ENCODE data around the gene IAPP. TPM values are rescaled to one million over a fixed set of nuclear protein-coding genes. Genes with fewer than 3 reads are reported as not detected.
"Not testable (repeated sequence)": the region's sequence is repeated elsewhere in the genome, so short reads cannot be mapped to it uniquely, and the experiment has no call there.

The IAPP gene
- total and polyA plus RNA-seq, 8 donors = not detected

DNA sequence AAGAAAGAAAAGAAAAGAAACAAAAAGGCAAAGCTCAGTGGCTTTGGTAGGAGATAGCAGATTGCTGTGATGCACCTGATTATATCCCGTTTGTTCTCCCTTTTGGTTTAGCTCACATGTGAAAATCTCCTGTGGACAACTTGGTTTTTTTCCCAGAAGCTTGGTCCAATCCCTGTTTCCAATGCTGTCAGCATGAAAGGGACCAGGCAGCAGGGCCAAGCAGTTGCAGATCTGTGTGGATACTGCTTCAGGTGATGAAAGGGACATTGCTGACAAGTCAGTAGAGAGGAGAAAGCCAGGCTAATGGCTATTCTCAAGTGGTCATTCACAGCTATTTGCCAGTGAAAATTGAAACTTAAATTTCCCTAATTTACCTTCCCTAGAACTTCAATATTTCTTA is 19.2 kb upstream of the IAPP start:
- no peak for ATAC-seq
- TF ChIP-seq, protein P1, sequence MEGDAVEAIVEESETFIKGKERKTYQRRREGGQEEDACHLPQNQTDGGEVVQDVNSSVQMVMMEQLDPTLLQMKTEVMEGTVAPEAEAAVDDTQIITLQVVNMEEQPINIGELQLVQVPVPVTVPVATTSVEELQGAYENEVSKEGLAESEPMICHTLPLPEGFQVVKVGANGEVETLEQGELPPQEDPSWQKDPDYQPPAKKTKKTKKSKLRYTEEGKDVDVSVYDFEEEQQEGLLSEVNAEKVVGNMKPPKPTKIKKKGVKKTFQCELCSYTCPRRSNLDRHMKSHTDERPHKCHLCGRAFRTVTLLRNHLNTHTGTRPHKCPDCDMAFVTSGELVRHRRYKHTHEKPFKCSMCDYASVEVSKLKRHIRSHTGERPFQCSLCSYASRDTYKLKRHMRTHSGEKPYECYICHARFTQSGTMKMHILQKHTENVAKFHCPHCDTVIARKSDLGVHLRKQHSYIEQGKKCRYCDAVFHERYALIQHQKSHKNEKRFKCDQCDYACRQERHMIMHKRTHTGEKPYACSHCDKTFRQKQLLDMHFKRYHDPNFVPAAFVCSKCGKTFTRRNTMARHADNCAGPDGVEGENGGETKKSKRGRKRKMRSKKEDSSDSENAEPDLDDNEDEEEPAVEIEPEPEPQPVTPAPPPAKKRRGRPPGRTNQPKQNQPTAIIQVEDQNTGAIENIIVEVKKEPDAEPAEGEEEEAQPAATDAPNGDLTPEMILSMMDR (IDR thresholded peaks at IDR 0.05) = no peak
- no peak for DNase-seq
- Histone ChIP-seq H3K27me3 (no peaks in the 10 kb centered on the region), H3K36me3 (no peaks in the 10 kb centered on the region), H3K4me3 (no peak overlapping the region), H3K4me1 (no peaks in the 10 kb centered on the region), H3K27ac (no peak overlapping the region), H3K9me3 (no peaks in the 10 kb centered on the region)
- intact Hi-C loops (cut with DNase I) = no loop called here

DNA sequence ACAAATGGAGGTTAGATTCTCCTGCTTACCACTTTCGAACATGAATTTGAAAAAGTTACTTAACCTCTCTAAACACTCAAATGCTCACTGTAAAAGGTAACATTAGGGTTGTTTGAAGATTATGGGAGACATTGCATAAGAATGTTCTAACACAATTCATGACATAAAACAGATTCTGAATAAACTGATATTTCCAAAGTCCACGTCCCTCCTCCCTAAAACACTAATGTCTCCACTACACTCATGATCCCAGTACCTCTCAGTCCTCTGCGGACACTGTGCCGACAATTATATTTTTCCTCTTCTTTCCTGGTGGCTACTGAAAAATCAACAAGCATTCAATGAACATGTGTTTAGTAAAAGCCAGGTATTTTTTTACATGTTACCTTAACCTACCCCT is 18.8 kb upstream of the IAPP start:
- TF ChIP-seq, protein P1 (IDR thresholded peaks at IDR 0.05) = no peak
- Histone ChIP-seq H3K9me3 (no peaks in the 10 kb centered on the region), H3K36me3 (no peaks in the 10 kb centered on the region), H3K27me3 (no peaks in the 10 kb centered on the region), H3K4me3 (no peak overlapping the region), H3K27ac (no peak overlapping the region), H3K4me1 (no peaks in the 10 kb centered on the region)
- ATAC-seq (no peak), DNase-seq (no peak)
- intact Hi-C loops (cut with DNase I) = no loop called here

DNA sequence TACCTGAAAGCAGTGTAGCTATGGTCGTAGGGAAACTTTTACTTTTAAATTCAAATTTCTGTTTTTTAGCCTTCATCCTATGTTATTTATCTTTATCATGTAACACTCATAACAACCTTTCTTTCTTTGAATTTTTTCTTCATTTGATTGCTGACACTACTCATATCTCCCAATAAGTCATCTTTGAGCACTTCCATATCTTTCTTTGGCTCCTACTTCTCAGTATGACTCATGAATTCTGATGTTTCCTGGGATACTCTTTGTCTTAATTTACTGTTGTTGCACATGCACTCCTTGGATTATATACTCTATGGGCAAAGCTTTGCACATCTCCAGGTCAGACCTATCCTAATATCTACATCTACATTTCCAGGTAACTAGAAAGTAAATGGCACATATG is 18.1 kb upstream of the IAPP start:
- Histone ChIP-seq H3K27ac (no peak overlapping the region), H3K4me1 (no peaks in the 10 kb centered on the region), H3K9me3 (no peaks in the 10 kb centered on the region), H3K4me3 (no peak overlapping the region), H3K36me3 (no peaks in the 10 kb centered on the region), H3K27me3 (no peaks in the 10 kb centered on the region)
- intact Hi-C loops (cut with DNase I) = no loop called here
- DNase-seq = no peak
- ATAC-seq = no peak
- TF ChIP-seq, protein P1 (IDR thresholded peaks at IDR 0.05) = no peak

DNA sequence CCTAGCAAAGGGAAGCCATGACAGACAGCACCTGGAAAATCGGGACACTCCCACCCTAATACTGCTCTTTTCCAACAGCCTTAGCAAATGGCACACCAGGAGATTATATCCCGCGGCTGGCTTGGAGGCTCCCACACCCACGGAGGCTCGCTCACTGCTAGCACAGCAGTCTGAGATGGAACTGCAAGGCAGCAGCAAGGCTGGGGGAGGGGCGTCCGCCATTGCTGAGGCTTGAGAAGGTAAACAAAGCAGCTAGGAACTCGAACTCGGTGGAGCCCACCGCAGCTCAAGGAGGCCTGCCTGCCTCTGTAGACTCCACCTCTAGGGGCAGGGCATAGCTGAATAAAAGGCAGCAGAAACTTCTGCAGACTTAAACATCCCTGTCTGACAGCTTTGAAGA is 12.1 kb upstream of the IAPP start:
- H3K4me3 ChIP-seq; DNase-seq; ATAC-seq; H3K27ac ChIP-seq; H3K27me3 ChIP-seq; intact Hi-C loops (cut with DNase I); H3K36me3 ChIP-seq; H3K4me1 ChIP-seq: not testable (repeated sequence)
- peaks cover 0 to 11% of the 10 kb centered on the region in 2 donors for H3K9me3 ChIP-seq

DNA sequence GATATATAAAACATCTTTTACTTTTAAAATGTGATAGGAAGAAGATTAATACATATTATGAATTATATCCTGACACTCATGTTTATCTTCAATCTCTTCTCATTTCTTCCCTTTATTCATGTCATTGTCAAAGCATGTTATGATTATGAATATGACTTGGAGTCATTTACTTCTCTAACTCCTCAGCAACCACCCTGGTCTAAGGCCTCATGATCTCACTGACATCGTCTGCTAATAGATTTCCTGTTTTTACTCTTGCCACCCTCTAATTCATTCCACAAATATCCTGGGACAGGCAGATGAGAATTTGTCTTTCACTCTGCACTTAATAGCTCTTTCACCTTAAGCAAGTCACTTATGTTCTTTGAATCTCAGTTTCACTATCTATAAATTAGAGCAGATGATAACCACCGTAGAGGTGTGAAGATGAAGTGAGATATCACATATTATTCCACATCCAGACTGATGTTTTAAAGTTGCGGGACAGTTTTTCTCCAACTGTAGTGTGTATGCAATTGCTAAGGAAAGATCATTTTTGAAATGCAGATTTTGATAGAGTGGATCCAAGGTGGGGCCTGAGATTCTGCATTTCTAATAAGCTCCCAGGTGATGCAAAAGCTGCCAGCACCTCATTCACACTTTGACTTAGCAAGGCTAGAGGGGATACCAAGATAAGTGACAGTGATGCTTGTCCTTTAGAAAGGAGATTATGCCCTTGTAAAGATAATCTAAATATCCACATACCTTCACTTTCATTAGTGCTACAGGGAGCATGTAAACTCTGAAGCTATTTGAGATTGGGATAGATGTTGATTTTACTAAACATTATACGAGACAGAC is 3.3 kb upstream of the IAPP start:
- Histone ChIP-seq H3K27me3 (no peaks in the 10 kb centered on the region), H3K27ac (no peak overlapping the region), H3K4me3 (no peak overlapping the region), H3K4me1 (no peaks in the 10 kb centered on the region), H3K9me3 (peaks cover 0 to 4% of the 10 kb centered on the region in 2 donors), H3K36me3 (no peaks in the 10 kb centered on the region)
- TF ChIP-seq, protein P1 (IDR thresholded peaks at IDR 0.05) = no peak
- DNase-seq (no peak), ATAC-seq (no peak)
- intact Hi-C loops (cut with DNase I) = no loop called here

Data from left lung (tissue), 10 donors.